ENCODE measurements around the gene SLC39A7. TPM values are rescaled to one million over a fixed set of nuclear protein-coding genes. Genes with fewer than 3 reads are reported as not detected.
A peak's percentile ranks its signal among the peaks of the same experiment; 100 is the strongest.

The SLC39A7 gene
- total RNA-seq, 5 donors from 2014 or later (not counting 1 experiment from before 2014, with no cell fraction given) = 19.1 to 44.0 (median 41.3) TPM

GRCh38 chr6:33201147-33201545 is 479 bp downstream of the SLC39A7 start:
- Histone ChIP-seq H3K27ac (ENCODE audit: low read length) (peak overlapping the region; percentile 97), H3K27me3 (replicated peaks in 1 of 2; ENCODE audit: control insufficient read depth in 2 of 2, extremely low read depth in 1 of 2, insufficient read depth in 2 of 2, low read length in 1 of 2) (no peaks in the 10 kb centered on the region), H3K4me1 (ENCODE audit: control insufficient read depth in 1 of 2, extremely low read depth in 1 of 2, insufficient read depth in 2 of 2, low read length in 2 of 2) (peaks cover 20 to 65% of the 10 kb centered on the region in 2 experiments), H3K4me3 (ENCODE audit: control insufficient read depth in 1 of 2, extremely low read depth in 1 of 2, low read length in 1 of 2) (peak overlapping the region; percentile 94 to 97), H3K9me3 (no peaks in the 10 kb centered on the region), H3K36me3 (ENCODE audit: control insufficient read depth in 2 of 2, extremely low read depth in 1 of 2, insufficient read depth in 1 of 2, low read length in 1 of 2) (peaks cover 0 to 37% of the 10 kb centered on the region in 2 donors)
- no peak for ATAC-seq (replicated peaks in 1 of 4)
- H3K27ac Mint-ChIP-seq = peak overlapping the region; percentile 99 to 100
- H3K4me3 Mint-ChIP-seq = peak overlapping the region; percentile 97 to 100 (median 99)
- CTCF ChIA-PET = no interaction called here
- peaks cover 77 to 81% (median 81%) of the 10 kb centered on the region in 3 donors for H3K4me1 Mint-ChIP-seq
- WGBS (ENCODE audit: insufficient coverage) = 9% methylated on average over 14 of the region's 14 CpGs
- H3K36me3 Mint-ChIP-seq = peaks cover 33% of the 10 kb centered on the region
- no peaks in the 10 kb centered on the region for H3K27me3 Mint-ChIP-seq
- DNase-seq = no peak
- POLR2A ChIA-PET = no interaction called here
- H3K9me3 Mint-ChIP-seq = no peaks in the 10 kb centered on the region

- Mint-ChIP-seq H3K27ac (peak overlapping the region; percentile 69 to 73), H3K9me3 (no peaks in the 10 kb centered on the region), H3K36me3 (peaks cover 27% of the 10 kb centered on the region), H3K27me3 (no peaks in the 10 kb centered on the region), H3K4me3 (peak overlapping the region; percentile 97 to 100 (median 99)), H3K4me1 (peaks cover 81 to 85% (median 83%) of the 10 kb centered on the region in 3 donors)
- H3K27ac ChIP-seq (ENCODE audit: low read length) = no peak overlapping the region
- ChIA-PET POLR2A (no interaction called here), CTCF (no interaction called here)
- no peak overlapping the region for H3K4me3 ChIP-seq (ENCODE audit: control insufficient read depth in 1 of 2, extremely low read depth in 1 of 2, low read length in 1 of 2)
- no peak for DNase-seq
- H3K9me3 ChIP-seq = no peaks in the 10 kb centered on the region
- peaks cover 0 to 29% of the 10 kb centered on the region in 2 donors for H3K36me3 ChIP-seq (ENCODE audit: control insufficient read depth in 2 of 2, extremely low read depth in 1 of 2, insufficient read depth in 1 of 2, low read length in 1 of 2)
- no peak for ATAC-seq (replicated peaks in 1 of 4)
- H3K27me3 ChIP-seq (replicated peaks in 1 of 2; ENCODE audit: control insufficient read depth in 2 of 2, extremely low read depth in 1 of 2, insufficient read depth in 2 of 2, low read length in 1 of 2) = no peaks in the 10 kb centered on the region
- H3K4me1 ChIP-seq (ENCODE audit: control insufficient read depth in 1 of 2, extremely low read depth in 1 of 2, insufficient read depth in 2 of 2, low read length in 2 of 2) = peaks cover 20 to 65% of the 10 kb centered on the region in 2 experiments
- no CpG with 5 or more reads among the region's 6 CpGs for WGBS (ENCODE audit: insufficient coverage)
These were observed 1.3 kb downstream of the SLC39A7 start for GRCh38 chr6:33201935-33202334.

- Mint-ChIP-seq H3K4me3 (peak overlapping the region; percentile 92 to 99 (median 97)), H3K4me1 (peaks cover 73 to 76% (median 75%) of the 10 kb centered on the region in 3 donors), H3K27me3 (no peaks in the 10 kb centered on the region), H3K36me3 (peaks cover 22% of the 10 kb centered on the region), H3K27ac (peak overlapping the region in 1 of 2 donors; percentile 75), H3K9me3 (no peaks in the 10 kb centered on the region)
- Histone ChIP-seq H3K27me3 (replicated peaks in 1 of 2; ENCODE audit: control insufficient read depth in 2 of 2, extremely low read depth in 1 of 2, insufficient read depth in 2 of 2, low read length in 1 of 2) (no peaks in the 10 kb centered on the region), H3K36me3 (ENCODE audit: control insufficient read depth in 2 of 2, extremely low read depth in 1 of 2, insufficient read depth in 1 of 2, low read length in 1 of 2) (peaks cover 0 to 21% of the 10 kb centered on the region in 2 donors), H3K9me3 (no peaks in the 10 kb centered on the region), H3K4me3 (ENCODE audit: control insufficient read depth in 1 of 2, extremely low read depth in 1 of 2, low read length in 1 of 2) (no peak overlapping the region), H3K4me1 (ENCODE audit: control insufficient read depth in 1 of 2, extremely low read depth in 1 of 2, insufficient read depth in 2 of 2, low read length in 2 of 2) (peaks cover 23 to 68% of the 10 kb centered on the region in 2 experiments), H3K27ac (ENCODE audit: low read length) (no peak overlapping the region)
- ATAC-seq (replicated peaks in 1 of 4) (no peak), DNase-seq (no peak)
- CTCF ChIA-PET = no interaction called here
- POLR2A ChIA-PET = no interaction called here
- WGBS (ENCODE audit: insufficient coverage) = 86% methylated on average over 5 of the region's 6 CpGs
These were observed 2.1 kb downstream of the SLC39A7 start for GRCh38 chr6:33202799-33203198.

- Histone ChIP-seq H3K27ac (ENCODE audit: low read length) (no peak overlapping the region), H3K9me3 (no peaks in the 10 kb centered on the region), H3K36me3 (ENCODE audit: control insufficient read depth in 2 of 2, extremely low read depth in 1 of 2, insufficient read depth in 1 of 2, low read length in 1 of 2) (peaks cover 0 to 21% of the 10 kb centered on the region in 2 donors), H3K4me3 (ENCODE audit: control insufficient read depth in 1 of 2, extremely low read depth in 1 of 2, low read length in 1 of 2) (peak overlapping the region in 1 of 2 donors; percentile 75), H3K27me3 (replicated peaks in 1 of 2; ENCODE audit: control insufficient read depth in 2 of 2, extremely low read depth in 1 of 2, insufficient read depth in 2 of 2, low read length in 1 of 2) (no peaks in the 10 kb centered on the region), H3K4me1 (ENCODE audit: control insufficient read depth in 1 of 2, extremely low read depth in 1 of 2, insufficient read depth in 2 of 2, low read length in 2 of 2) (peaks cover 23 to 64% of the 10 kb centered on the region in 2 experiments)
- DNase-seq (no peak), ATAC-seq (replicated peaks in 1 of 4) (no peak)
- ChIA-PET CTCF (no interaction called here), POLR2A (no interaction called here)
- Mint-ChIP-seq H3K36me3 (peaks cover 22% of the 10 kb centered on the region), H3K4me3 (peak overlapping the region; percentile 92 to 99 (median 97)), H3K4me1 (peaks cover 65 to 69% (median 68%) of the 10 kb centered on the region in 3 donors), H3K27me3 (no peaks in the 10 kb centered on the region), H3K27ac (peak overlapping the region; percentile 78 to 88), H3K9me3 (no peaks in the 10 kb centered on the region)
- WGBS (ENCODE audit: insufficient coverage) = 100% methylated on average over 2 of the region's 7 CpGs
These were observed 2.9 kb downstream of the SLC39A7 start for GRCh38 chr6:33203443-33204164.

- ATAC-seq (replicated peaks in 1 of 4) = no peak
- 0% methylated on average over 1 of the region's 4 CpGs for WGBS (ENCODE audit: insufficient coverage)
- POLR2A ChIA-PET = no interaction called here
These were observed 3.4 kb downstream of the SLC39A7 start for GRCh38 chr6:33204165-33204414.

GRCh38 chr6:33204415-33205190 is 3.9 kb downstream of the SLC39A7 start, which contains the start of gene HSD17B8:
Gene HSD17B8, plus strand, starts transcription at chr6:33204655. Its CDS starts 14 bp downstream, at chr6:33204669.
- Histone ChIP-seq H3K27ac (ENCODE audit: low read length) (peak within 1 kb of the TSS; percentile 61), H3K9me3 (no peaks in the 10 kb centered on the region), H3K4me3 (ENCODE audit: control insufficient read depth in 1 of 2, extremely low read depth in 1 of 2, low read length in 1 of 2) (peak within 1 kb of the TSS; percentile 75 to 91), H3K36me3 (ENCODE audit: control insufficient read depth in 2 of 2, extremely low read depth in 1 of 2, insufficient read depth in 1 of 2, low read length in 1 of 2) (peaks cover 0 to 24% of the 10 kb centered on the region in 2 donors), H3K27me3 (replicated peaks in 1 of 2; ENCODE audit: control insufficient read depth in 2 of 2, extremely low read depth in 1 of 2, insufficient read depth in 2 of 2, low read length in 1 of 2) (no peaks in the 10 kb centered on the region), H3K4me1 (ENCODE audit: control insufficient read depth in 1 of 2, extremely low read depth in 1 of 2, insufficient read depth in 2 of 2, low read length in 2 of 2) (peaks cover 21 to 61% of the 10 kb centered on the region in 2 experiments)
- H3K36me3 Mint-ChIP-seq = peaks cover 25% of the 10 kb centered on the region
- no peaks in the 10 kb centered on the region for H3K9me3 Mint-ChIP-seq
- peak within 1 kb of the TSS; percentile 83 to 88 for H3K27ac Mint-ChIP-seq
- peak within 1 kb of the TSS; percentile 79 to 97 (median 92) for H3K4me3 Mint-ChIP-seq
- ChIA-PET CTCF (interaction anchor here in 1 of 2 donors (0.5 to 1.2 kb wide), 3 partner anchors 44 to 1216 kb away, joined by 3 to 7 read pairs (median 4); no protein-coding TSS in a partner anchor), POLR2A (interaction anchor here in 1 of 2 donors (0.6 kb wide), 1 partner anchor 93 kb away, joined by 7 read pairs; no protein-coding TSS in a partner anchor)
- peaks cover 0 to 1% of the 10 kb centered on the region in 2 donors for H3K27me3 Mint-ChIP-seq
- WGBS (ENCODE audit: insufficient coverage) = under 1% methylated on average over 25 of the region's 48 CpGs
- peak; percentile 61 to 66 (median 63) for ATAC-seq (replicated peaks in 1 of 4)
- DNase-seq = peak; percentile 73 to 92 (median 85)
- peaks cover 66 to 71% (median 68%) of the 10 kb centered on the region in 3 donors for H3K4me1 Mint-ChIP-seq

More at GRCh38 chr6:33204165-33204414, 3.4 kb downstream of the SLC39A7 start:
- H3K27me3 ChIP-seq (replicated peaks in 1 of 2; ENCODE audit: control insufficient read depth in 2 of 2, extremely low read depth in 1 of 2, insufficient read depth in 2 of 2, low read length in 1 of 2) = no peaks in the 10 kb centered on the region
- CTCF ChIA-PET = interaction anchor here in 1 of 2 donors (0.5 kb wide), 1 partner anchor 1217 kb away, joined by 3 read pairs; no protein-coding TSS in a partner anchor
- peak overlapping the region; percentile 75 to 91 for H3K4me3 ChIP-seq (ENCODE audit: control insufficient read depth in 1 of 2, extremely low read depth in 1 of 2, low read length in 1 of 2)
- peak overlapping the region; percentile 61 for H3K27ac ChIP-seq (ENCODE audit: low read length)
- H3K4me1 ChIP-seq (ENCODE audit: control insufficient read depth in 1 of 2, extremely low read depth in 1 of 2, insufficient read depth in 2 of 2, low read length in 2 of 2) = peaks cover 23 to 64% of the 10 kb centered on the region in 2 experiments
- no peaks in the 10 kb centered on the region for H3K9me3 ChIP-seq
- H3K36me3 ChIP-seq (ENCODE audit: control insufficient read depth in 2 of 2, extremely low read depth in 1 of 2, insufficient read depth in 1 of 2, low read length in 1 of 2) = peaks cover 0 to 21% of the 10 kb centered on the region in 2 donors
- Mint-ChIP-seq H3K4me3 (peak overlapping the region; percentile 79 to 97 (median 92)), H3K27me3 (no peaks in the 10 kb centered on the region), H3K36me3 (peaks cover 22% of the 10 kb centered on the region), H3K9me3 (no peaks in the 10 kb centered on the region), H3K27ac (peak overlapping the region; percentile 78 to 88), H3K4me1 (peaks cover 66 to 69% (median 68%) of the 10 kb centered on the region in 3 donors)
- DNase-seq = no peak
